GM10847 (cell line): Measurements from ENCODE around the gene MYL3.

Experiments used
- POLR2A ChIP-seq: IDR thresholded peaks from 2 replicates; pipeline ENCODE4 v1.6.1; 2011; ENCODE audit not compliant: insufficient read length; ENCODE audit errors: extremely low read depth

Gene MYL3

DNA sequence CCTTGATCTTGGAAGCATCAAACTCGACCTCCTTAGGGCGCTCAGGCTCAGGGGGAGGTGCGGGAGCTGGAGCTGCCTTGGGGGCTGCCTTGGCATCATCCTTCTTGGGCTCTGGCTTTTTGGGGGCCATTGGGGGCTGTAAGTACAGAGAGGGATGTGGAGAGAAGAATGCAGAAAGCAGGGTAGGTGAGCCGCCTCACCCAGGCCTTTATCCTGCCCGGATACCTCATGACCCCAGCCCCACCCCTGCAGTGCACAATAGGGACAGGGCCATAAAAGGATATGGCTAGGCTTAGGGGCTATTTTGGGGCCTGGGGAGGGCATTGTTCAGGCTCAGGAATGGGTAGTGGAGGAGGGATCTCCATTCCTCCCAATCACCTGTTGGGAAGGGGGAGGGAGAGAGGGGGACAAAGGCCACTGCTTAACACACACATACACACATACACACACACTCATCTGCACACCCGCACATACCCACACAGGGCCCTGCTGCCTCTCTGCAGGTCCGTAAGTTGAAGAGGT lies at the start of gene MYL3:
TSS of gene MYL3 (minus strand) at position 184 of the 522 bp plus-strand sequence. CDS start at position 130, 54 bp downstream.
- no peak for TF ChIP-seq POLR2A

GRCh38 chr3:46912986-46913385 lies 49.7 kb upstream of the MYL3 start:
- TF ChIP-seq POLR2A: no peak

GRCh38 chr3:46910166-46910760 lies 47.0 kb upstream of the MYL3 start:
- no peak for TF ChIP-seq POLR2A

DNA sequence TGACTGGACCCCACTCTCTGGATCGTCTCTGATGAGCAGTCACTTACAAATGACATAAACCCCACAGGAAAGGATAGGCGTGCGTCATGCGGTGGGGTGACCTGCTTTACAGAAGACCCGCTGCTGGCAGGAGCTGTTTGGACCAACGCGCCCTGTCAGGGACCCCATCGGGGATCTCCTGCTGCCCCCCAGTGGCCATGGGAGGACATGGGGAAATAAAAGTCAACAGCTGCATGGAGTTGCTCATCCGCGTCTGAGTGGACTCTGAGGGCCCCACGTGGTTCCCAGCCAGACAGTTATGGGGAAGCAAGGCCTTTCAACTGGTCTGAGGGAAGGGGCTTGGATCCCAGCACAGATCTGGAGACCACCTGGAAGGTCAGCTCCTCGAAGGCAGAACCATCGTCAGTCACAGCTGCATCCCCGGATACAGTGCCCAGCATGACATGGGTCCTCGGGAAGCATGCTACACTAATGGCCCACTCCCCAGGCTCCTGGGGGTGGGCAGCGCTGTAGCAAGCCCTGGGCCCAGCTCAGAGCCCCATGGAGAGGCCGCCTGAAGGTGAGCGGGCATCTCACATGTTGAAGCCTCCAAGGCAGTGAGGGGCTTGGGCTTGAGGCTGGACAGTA lies 46.4 kb upstream of the MYL3 start:
- no peak for TF ChIP-seq POLR2A

- no peak for TF ChIP-seq POLR2A
These were observed 45.8 kb upstream of the MYL3 start for GRCh38 chr3:46908986-46909534.

GRCh38 chr3:46908294-46908985 lies 45.2 kb upstream of the MYL3 start:
- TF ChIP-seq POLR2A: no peak

DNA sequence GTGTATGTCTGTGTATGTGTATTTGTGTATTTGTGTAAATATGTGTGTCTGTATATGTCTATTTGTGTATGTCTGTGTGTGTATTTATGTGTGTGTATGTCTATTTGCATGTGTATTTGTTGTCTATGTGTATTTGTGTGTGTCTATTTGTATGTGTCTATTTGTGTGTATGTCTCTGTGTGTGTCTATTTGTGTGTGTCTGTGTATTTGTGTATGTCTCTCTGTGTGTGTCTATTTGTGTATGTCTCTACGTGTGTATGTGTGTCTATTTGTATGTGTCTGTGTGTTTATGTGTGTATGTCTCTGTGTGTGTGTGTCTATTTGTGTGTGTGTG lies 44.7 kb upstream of the MYL3 start:
- no peak for TF ChIP-seq POLR2A

GRCh38 chr3:46907271-46907670 lies 44.0 kb upstream of the MYL3 start:
- TF ChIP-seq POLR2A: no peak

DNA sequence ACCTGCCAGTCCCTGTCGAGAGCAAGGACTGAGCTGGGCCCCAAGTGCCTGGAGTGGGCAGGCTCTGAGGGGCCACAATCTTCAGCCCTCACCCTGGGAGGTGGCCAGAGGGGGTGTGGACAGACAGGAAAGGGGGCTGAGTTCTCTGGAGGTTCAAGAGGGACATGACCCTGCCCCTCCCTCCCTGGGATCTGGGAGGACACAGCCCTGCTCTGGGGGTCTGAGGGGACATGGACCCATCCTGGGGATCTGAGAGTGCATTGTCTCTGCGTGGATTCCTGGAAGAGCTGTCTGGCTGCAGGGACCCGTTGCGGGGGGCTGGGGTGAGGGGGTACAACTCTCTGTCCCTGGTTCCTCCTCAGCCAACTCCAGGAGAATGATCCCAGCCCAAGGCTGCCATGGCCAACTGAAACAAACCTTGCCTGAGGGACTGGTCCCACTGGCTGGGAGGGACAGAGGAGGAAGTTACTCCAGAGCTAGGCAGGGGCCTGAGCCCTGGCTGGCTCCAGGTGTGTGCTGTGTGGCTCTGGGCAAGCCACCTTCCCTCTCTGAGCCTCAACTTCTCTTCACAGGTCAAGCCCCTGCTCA lies 43.3 kb upstream of the MYL3 start:
- no peak for TF ChIP-seq POLR2A

GRCh38 chr3:46905661-46906451 lies 42.6 kb upstream of the MYL3 start:
- TF ChIP-seq POLR2A: no peak

GRCh38 chr3:46905213-46905560 lies 41.9 kb upstream of the MYL3 start:
- no peak for TF ChIP-seq POLR2A

- TF ChIP-seq POLR2A: no peak
These were observed 41.3 kb upstream of the MYL3 start for GRCh38 chr3:46904303-46905212.

DNA sequence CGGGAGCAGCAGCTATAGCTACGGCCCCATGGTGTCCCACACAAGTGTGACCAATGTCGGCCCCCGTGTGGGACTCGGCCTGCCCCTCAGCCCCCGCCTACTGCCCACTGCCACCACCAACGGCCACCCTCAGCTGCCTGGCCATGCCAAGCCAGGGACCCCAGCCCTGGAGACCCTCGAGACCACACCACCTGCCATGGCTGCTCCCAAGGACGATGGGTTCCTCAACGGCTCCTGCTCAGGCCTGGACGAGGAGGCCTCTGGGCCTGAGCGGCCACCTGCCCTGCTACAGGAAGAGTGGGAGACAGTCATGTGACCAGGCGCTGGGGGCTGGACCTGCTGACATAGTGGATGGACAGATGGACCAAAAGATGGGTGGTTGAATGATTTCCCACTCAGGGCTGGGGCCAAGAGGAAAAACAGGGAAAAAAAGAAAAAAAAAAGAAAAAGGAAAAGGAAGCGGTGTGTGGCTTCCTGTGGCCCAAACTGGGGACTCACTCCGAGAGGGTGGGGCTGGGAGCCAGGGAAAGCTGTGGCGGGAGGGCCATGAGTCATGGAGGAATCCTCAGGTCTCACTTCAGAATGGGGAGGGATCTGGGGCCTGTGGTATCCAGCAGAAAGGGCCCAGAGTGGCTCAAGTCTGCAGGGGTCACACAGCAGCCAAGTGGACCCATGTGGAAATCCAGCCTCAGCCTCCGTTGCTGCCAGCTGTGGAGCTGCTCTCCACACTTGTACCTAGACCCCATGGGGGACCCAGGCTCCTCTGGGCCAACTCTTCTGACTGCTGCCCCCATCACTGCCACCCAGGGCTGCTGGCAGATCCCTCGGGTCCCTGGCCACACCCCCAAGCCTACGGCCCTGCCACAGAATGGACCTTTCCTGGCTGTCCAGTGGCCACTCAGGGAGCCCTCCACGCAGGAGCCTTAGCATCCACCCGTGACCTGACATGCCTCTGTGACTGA lies 40.4 kb upstream of the MYL3 start:
- no peak for TF ChIP-seq POLR2A
